Umbilical cord (tissue), 2 donors: ENCODE data around the gene DCX. TPM values are rescaled to one million over a fixed set of nuclear protein-coding genes. Genes with fewer than 3 reads are reported as not detected.
A peak's percentile ranks its signal among the peaks of the same experiment; 100 is the strongest.

Experiments used
- DNase-seq: peaks from one replicate; pipeline ENCODE4 v3.0.0-alpha.2; 2015; ENCODE audit warnings: low spot score
- total RNA-seq: library from RNA; depleted of rRNA; stranded (reverse); fragments of >200 nt; gene quantifications from one replicate; pipeline ENCODE4 v1.2.3, GENCODE V29; 2014; ENCODE audit warnings: low replicate concordance; ENCODE audit not compliant: insufficient read depth

Gene DCX
- total RNA-seq, 1 donor from 2014 or later: 0.72 TPM

DNA sequence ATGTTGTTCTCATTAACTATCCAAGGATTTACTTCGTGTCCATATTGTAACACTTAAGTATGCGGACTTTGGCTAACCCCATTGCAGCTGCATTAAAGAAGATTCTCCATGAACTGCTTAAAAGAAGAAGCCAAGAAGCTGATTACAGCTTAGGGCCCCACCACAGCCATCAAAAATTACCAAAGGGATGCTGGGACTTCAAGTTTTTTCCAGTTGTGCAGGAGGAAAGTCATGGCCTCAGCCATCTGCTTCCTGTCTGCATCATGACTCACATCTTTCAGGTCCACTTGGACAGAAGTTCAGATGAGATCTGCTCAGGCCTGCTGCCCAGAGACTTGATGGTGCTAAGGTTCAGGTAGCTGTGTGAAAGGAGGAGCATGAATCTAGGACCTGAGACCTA, 102.9 kb downstream of the DCX start:
- DNase-seq: no peak

DNA sequence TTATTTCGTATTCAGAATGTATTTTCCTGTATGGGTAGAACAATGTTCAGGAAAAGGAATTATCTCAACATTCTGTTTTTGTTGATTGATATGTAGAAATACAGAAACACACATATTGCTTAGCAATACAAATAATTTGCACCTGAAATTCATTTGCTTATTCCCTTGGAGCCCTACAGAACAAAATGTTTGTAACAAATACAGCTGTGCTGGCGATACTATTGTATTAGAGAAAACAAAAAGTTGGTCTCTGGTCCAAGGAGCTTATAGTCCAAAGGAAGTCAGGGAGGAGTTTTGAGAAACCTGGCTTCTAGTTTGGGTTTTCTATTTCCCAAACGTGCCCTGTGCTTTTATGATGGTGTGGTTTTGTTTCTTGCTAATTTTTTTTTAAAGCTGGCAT, 104.0 kb downstream of the DCX start:
- no peak for DNase-seq

GRCh38 chrX:111302284-111302683, 109.7 kb downstream of the DCX start:
- no peak for DNase-seq

GRCh38 chrX:111288841-111289240, 123.2 kb downstream of the DCX start:
- no peak for DNase-seq

DNA sequence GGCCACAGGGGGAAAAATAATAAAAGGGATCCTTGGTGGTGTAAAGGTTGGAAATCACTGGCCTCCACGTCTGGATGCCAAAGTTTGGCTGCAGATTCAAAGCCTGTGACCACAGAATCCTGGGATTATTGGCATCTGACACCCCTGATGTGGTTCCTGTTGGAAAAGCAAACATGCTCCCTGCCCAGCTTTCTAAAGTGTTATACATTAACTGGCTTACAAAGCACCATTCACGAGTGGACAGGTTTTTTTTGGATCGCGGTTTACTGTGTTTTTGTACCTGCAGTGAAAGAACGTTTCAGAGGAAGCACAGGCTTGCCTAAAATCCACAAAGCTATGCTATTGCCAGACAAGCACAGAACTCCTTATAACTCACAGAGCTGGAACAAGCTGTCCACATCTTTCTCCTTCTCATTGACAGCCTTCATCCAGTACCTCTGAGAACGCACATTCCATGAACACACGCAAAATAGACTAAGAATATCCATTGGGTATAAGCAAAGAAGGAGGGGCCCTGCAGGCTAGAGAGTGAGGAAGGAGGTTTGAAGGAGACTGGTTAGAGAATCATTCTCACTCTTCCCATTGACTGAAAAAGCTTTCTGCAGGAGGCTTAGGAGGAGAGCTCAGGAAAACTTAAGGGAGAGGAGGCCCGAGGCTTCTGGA, 127.2 kb downstream of the DCX start:
- no peak for DNase-seq

DNA sequence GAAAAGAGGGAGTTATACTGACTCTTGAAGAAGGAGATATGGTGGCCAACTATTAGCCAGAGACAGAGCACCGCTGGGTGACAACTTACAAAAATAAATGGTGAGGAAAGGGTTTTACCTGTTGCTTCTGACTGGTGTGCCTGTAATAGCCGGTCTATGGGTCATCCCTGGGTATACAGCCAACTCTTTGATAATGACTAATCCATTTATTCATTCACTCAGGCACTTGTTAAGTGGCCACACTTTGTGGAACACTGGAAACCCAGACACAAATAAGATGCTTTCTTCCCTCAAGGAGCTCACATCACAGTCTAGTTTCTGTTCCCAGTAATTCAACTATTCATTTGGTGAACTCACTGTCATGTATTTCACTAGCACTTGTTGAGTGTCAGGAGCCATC, 128.5 kb downstream of the DCX start:
- no peak for DNase-seq

DNA sequence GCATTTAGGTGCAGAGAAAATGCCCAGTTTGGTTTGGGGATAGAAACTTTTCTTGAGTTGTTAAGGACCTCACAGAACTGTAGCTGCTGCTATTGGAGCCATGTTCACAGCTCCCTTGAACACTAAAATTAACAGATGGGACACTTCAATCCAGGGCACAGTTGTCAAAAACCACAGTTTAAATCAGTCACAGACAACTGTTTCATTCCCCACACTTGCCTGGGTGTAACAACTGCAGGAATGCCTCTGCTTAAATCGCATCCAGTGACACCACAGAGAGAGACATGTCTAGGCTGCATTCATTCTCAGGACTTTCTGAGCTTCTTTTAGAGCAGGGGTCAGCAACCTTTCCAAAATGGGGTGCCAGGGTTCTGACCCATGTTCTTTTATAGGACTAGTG, 129.0 kb downstream of the DCX start:
- no peak for DNase-seq

DNA sequence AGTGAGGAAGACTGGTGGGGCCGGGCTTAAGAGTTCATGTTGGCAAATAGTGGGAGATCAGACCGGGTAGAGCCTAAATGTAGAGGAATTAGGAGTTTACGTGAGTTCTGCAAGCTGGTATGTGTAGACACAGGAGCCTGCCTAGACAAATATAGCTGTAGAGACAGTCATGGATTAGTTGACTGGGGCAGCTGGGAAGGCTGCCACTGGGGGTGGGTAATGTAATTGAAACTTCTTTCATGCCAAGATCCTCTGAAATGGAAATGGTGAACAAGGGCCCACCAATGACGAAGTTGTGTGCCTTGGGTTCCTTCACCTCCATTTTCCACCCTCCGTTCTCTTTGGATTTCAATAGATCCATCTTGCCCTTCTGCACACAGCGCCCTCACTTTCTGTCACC, 129.9 kb downstream of the DCX start:
- no peak for DNase-seq

DNA sequence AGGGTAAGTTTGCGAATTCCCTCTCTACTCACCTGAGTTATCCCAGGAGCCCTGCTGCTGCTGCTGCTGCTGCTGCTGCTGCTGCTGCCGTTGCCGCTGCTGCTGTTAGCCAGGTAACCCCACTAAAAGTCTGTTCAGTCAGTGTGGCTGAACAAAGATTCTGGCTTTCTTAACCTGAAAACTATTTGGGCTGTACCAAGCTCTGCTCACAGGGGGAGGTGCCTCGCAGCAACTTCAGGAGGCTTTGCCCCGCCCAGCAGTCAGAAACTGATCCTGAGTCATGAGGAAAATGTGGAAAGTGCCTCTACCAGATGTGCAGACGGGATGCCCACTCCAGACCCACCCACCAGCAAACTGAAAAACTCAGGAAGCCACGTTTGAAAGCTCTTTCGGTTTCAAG, 141.7 kb downstream of the DCX start, which contains the start of gene CAPN6:
CAPN6 (minus strand) TSS at position 145 of the 400 bp plus-strand sequence. CDS start 6,547 bp downstream, outside the sequence.
- peak; percentile 47 for DNase-seq

- DNase-seq: no peak
Measured at GRCh38 chrX:111268506-111268905, 143.5 kb downstream of the DCX start.

- DNase-seq: no peak
Measured at GRCh38 chrX:111265486-111265885, 146.5 kb downstream of the DCX start.

- no peak for DNase-seq
Measured at GRCh38 chrX:111264385-111264784, 147.6 kb downstream of the DCX start.

- no peak for DNase-seq
Measured at GRCh38 chrX:111262086-111262485, 149.9 kb downstream of the DCX start.

DNA sequence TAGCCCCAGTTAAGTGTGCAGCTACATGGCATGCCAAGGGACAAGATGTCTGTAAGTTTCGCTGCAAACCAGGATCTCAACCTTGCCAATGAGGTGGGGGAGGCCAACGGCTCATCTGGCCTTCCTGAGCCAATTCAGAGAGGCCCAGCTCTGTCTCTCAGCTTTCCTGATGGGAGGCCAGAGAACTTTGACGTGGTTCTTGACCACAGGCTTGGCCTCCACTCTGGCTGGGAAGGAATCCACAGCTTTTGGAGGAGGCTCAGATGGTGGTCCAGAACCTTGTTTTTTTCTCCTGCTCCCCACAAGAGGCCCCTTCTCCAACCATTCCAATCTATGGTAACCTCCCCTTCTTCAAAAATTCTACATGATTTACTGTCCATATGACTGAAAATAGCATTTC, 151.5 kb downstream of the DCX start:
- no peak for DNase-seq

GRCh38 chrX:111259559-111259958, 152.4 kb downstream of the DCX start:
- DNase-seq: no peak

DNA sequence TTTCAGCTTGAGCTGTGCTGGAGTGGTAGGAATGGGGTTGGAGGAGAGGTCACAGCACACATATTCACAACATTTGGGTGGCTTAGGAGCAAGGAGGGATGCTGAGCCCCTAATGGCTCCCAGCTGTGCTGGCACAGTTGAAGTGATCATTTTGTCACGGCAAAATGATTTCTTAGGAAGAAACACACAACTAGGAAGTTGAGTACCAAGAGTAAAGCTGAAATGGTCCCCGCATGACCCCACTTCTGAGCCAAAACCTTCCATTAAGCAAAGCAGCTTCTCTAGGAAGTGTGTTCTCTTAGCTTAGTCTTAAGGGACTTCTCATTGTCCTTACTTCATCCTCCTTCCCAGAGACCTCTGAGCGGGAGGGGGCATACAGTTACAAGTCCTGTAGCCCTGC, 154.3 kb downstream of the DCX start:
- DNase-seq: no peak

DNA sequence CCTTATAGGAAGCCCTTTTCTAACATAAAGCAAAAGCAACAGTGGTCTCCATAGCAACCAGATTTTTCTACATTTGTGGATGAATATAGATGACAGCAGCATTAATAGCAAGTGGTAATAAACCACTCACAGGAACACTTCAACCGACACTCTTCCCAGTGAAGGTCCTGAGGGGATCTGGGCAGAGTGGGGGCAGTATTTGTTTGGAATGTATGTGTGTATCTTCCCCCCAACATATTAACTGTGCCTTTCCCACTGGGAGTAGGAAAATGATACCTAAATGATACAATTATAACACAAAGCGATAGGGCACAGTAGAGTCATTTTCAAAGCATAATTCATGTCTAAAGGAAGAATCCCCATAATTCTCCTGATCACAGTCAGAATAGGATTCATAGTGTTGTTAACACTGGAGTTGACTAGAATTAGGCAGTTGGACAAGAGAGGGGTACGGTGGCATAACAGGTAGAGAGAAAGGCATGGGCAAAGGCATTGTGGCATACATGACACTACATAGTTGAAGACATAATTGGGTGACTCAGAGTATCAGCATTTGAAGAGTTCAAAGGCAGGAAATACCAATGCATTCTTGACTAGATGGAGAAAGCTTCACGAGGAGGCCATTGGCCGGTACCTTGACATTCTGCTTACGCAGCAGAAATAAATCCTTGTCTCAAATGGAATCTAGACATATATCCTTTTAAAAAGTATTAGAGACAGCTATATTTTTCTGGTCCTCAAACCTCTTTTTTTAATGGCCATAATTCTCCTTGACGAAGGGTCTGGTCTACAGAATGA, 156.9 kb downstream of the DCX start:
- no peak for DNase-seq

DNA sequence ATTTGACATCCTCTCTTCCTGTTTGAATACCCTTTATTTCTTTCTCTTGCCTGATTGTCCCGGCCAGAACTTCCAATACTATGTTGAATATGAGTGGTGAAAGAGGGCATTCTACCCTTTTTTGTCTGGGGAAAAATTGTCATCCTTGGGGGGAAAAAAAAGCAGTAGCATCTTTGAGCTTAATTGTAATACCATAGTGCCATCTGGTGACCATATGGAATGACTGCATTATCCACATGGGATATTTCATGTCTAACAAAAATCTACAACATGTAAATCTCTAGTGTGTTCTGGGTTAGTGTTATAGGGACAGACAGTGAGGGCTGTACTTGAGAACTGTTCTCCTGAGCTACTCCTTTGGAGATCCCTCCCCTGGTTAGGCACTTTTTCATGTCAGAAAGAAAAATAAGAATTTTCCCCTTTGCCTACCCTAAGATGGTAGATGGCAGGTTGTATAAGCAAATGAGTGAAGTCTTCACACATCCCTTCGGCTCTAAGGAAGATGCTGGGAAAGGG, 167.7 kb downstream of the DCX start:
- DNase-seq: no peak

Other genes with a start within 250 kb of the DCX start
- gene CAPN6, start 141.7 kb downstream of the DCX start, total RNA-seq: 3.4 TPM
- 1.7 TPM for gene SERTM2, start 99.5 kb upstream of the DCX start, total RNA-seq